ENCODE measurements around the gene SEMA3C.

GRCh38 chr7:80736371-80737125 is 182.3 kb downstream of the SEMA3C start:
- TF ChIP-seq EP300 (IDR thresholded peaks at IDR 0.05) = no peak
- TF ChIP-seq CTCF (IDR thresholded peaks at IDR 0.05) = no peak
- TF ChIP-seq POLR2AphosphoS5 (IDR thresholded peaks at IDR 0.05) = no peak

Measured in sigmoid colon (tissue), 4 donors.